GM04504 (cell line): ENCODE measurements around the gene ARSH.
"Not testable (repeated sequence)": the region's sequence is repeated elsewhere in the genome, so short reads cannot be mapped to it uniquely, and the experiment has no call there.

Experiments
- DNase-seq: peaks from one replicate; pipeline ENCODE4 v3.0.0-alpha.2; 2012; ENCODE audit warnings: low read depth

The ARSH gene

GRCh38 chrX:3006495-3006894 lies at the start of gene ARSH:
TSS of gene ARSH (plus strand) at chrX:3006546. CDS start at chrX:3006613, 67 bp downstream.
- DNase-seq: no peak

GRCh38 chrX:2958199-2958598 lies 48.1 kb upstream of the ARSH start:
- no peak for DNase-seq

- DNase-seq: no peak
Observed at GRCh38 chrX:2960861-2961515, 45.4 kb upstream of the ARSH start.

- DNase-seq: no peak
Observed at GRCh38 chrX:2962381-2962780, 44.0 kb upstream of the ARSH start.

GRCh38 chrX:2963449-2963848 lies 42.9 kb upstream of the ARSH start:
- not testable (repeated sequence) for DNase-seq

GRCh38 chrX:2963992-2964794 lies 42.2 kb upstream of the ARSH start:
- not testable (repeated sequence) for DNase-seq

GRCh38 chrX:2965965-2966364 lies 40.4 kb upstream of the ARSH start:
- no peak for DNase-seq

- DNase-seq: no peak
Observed at GRCh38 chrX:2967012-2967411, 39.3 kb upstream of the ARSH start.

- no peak for DNase-seq
Observed at GRCh38 chrX:2967584-2967983, 38.8 kb upstream of the ARSH start.

GRCh38 chrX:2967998-2968909 lies 38.1 kb upstream of the ARSH start:
- DNase-seq: peak; percentile 24

- DNase-seq: no peak
Observed at GRCh38 chrX:2969021-2969420, 37.3 kb upstream of the ARSH start.

GRCh38 chrX:2972391-2972790 lies 34.0 kb upstream of the ARSH start:
- DNase-seq: no peak

GRCh38 chrX:2974961-2975360 lies 31.4 kb upstream of the ARSH start:
- no peak for DNase-seq

- DNase-seq: not testable (repeated sequence)
Observed at GRCh38 chrX:2978639-2979038, 27.7 kb upstream of the ARSH start.

GRCh38 chrX:2984342-2984741 lies 22.0 kb upstream of the ARSH start:
- DNase-seq: no peak

GRCh38 chrX:2989565-2989964 lies 16.8 kb upstream of the ARSH start:
- no peak for DNase-seq

- no peak for DNase-seq
Observed at GRCh38 chrX:3010532-3010931, 4.2 kb downstream of the ARSH start.

GRCh38 chrX:3017492-3017891 lies 11.1 kb downstream of the ARSH start:
- no peak for DNase-seq

- DNase-seq: no peak
Observed at GRCh38 chrX:3024176-3024575, 17.8 kb downstream of the ARSH start.

- no peak for DNase-seq
Observed at GRCh38 chrX:3026074-3026815, 19.9 kb downstream of the ARSH start.

GRCh38 chrX:3029129-3029528 lies 22.8 kb downstream of the ARSH start:
- no peak for DNase-seq

- no peak for DNase-seq
Observed at GRCh38 chrX:3037218-3037617, 30.9 kb downstream of the ARSH start.
